HTERT RPE-1 (cell line): ENCODE results near the gene STX16.
"Not testable (repeated sequence)": the region's sequence is repeated elsewhere in the genome, so short reads cannot be mapped to it uniquely, and the experiment has no call there.

ENCODE experiments used
- in situ Hi-C: fragments of 300-500 bp; cut with MboI; formaldehyde crosslinking; loops from 4 replicates; pipeline ENCODE4 v1.14.3; 2020; ENCODE audit warnings: low sequenced_read_pairs

Gene STX16

GRCh38 chr20:58635279-58635665, 15.8 kb upstream of the STX16 start:
- in situ Hi-C loops: no loop called here

DNA sequence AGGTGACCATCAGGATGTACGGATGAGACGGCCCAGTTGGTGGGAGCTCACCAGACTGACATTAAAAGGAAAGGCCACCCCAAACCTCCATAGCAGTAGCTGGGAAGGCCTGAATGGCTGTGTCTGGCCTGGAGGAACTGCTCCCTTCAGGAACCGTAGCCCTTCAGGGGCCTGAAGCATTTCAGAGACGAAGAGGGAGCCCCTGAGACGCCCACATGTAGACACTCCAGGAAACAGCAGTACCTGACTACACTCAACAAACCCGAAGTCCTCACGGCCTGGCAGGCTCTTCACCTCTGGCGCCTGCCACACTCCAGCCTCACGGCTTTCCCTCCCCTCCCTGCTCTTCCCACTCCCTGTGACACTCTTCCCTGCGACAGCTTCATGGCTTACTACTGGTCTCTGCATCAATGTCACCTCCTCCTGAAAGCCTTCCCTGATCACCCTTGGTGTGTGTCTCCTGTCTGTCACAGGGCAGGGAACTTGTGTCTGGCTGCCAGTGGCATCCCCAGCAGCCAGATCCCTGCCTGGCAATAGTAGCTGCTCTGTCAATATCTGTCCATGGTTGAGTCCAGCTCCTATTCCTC, 14.6 kb upstream of the STX16 start:
- in situ Hi-C loops: no loop called here

- in situ Hi-C loops: no loop called here
These were observed 14.1 kb upstream of the STX16 start for GRCh38 chr20:58636983-58637421.

DNA sequence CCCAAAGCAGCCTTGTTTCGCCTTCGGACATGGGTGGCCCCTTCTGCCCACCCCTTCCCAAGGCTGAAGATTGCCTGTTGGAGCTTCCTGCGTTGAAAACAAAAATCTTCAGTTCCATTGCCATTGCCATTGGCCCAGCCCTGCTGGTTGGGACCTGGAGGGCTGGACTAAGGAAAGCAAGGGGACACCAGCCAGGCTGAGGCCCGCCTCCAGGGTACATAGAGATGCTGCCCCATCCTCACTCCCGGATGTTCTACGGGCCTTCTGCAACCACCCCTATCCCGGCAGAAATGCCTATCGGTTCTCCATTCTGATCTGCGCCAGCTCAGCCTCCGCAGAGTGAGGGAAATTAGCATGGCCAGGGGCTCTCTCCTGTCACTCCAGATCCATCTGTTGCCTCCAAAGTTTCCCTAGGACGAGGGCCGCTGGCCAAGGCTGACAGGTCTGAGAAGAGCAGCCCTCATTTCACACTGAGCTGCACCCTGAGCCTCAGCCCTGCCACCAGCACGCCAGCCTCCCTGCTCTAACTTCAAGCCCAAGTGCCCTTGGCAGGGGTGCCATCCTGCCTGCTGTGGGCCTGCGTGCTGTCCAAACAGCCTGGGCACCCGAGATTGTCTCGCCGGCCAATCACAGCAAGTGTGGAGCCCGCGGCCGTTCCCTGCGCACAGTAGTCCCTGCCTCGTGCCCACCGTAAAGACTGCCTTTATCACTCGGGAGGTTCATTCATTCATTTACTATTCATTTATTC, 13.4 kb upstream of the STX16 start:
- in situ Hi-C loops: no loop called here

DNA sequence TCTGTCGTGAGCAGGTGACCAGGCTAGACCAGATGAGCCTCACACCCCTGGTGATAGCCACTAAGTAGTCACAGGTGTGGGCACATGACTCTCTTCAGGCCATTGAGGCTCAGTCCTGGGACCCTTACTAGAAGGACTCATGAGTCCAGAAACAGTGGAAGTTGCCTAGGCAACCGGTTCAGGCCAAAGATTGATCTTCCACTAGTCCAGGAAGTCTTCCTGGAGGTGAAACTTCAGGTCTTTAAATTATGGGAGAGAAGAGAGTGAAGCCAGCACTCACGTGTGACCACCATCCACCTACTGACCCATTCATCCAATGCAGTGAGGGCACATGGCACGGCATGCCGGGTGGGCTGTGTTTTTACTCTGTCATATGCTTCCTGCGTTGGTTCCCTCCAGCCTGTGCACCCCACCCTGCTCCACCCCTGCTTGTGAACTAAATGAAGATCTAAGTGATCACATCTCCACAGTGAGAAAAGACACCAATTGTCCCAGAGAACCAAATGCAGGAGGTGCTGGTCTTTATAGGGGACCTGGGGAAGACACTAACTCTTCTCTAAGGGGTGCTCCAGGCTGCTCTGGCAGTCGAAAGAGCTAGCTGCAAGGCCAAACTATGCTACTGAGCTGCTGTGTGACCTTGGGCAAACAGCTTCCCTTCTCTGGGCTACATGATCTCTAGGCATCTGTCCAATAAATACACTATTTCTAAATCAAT, 12.5 kb upstream of the STX16 start:
- in situ Hi-C loops: no loop called here

- in situ Hi-C loops: no loop called here
These were observed 11.6 kb upstream of the STX16 start for GRCh38 chr20:58639182-58640146.

GRCh38 chr20:58640446-58640845, 10.6 kb upstream of the STX16 start:
- in situ Hi-C loops: no loop called here

DNA sequence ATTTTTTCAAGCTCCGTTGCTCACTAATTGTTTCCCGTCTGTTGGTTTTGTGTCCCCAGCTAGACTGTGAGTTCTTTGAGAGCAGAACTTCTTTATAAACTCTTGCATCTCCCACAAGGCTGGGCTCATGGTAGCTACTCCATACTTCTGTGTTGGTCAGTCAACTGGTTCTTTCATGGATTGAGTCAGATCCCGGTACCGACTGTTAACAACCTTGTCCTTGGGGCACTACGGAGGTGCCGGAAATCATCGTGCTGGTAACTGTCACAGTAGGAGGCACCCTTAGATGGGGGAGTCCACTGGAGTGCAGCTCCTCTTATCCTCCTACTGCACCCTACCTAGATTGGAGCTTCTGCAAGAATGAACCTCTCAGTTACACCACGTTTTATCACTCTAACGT, 8.6 kb upstream of the STX16 start:
- in situ Hi-C loops: no loop called here

- in situ Hi-C loops: not testable (repeated sequence)
These were observed 8.2 kb upstream of the STX16 start for GRCh38 chr20:58642896-58643295.

DNA sequence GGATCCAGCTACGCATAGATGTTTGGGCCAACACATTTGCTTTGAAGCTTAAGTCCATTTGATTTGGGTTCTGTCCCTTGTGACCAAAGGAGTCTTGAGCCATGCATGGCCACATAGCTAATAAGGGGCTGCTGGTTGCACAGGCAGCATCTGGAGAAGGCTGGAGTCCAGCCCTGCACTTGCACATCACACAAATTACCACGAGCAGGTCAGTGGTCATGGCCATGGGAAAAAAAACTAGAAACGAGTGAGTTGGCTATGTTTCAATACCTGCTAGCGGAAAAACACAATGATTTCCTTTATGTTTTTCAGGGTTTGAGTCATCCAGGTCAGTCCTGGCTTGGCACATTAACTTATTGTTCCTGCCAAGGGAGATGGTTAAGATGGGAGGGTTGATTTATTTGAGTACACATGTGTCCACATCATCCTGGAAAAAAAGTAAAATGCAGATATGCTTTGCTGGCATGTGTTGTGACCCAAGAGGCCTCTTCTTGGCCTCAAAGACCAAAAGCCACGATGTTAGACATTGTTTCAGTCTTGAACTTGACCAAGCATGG, 5.6 kb upstream of the STX16 start:
- in situ Hi-C loops: no loop called here

GRCh38 chr20:58646257-58646656, 4.8 kb upstream of the STX16 start:
- in situ Hi-C loops: no loop called here

GRCh38 chr20:58646703-58647102, 4.4 kb upstream of the STX16 start:
- in situ Hi-C loops: no loop called here

DNA sequence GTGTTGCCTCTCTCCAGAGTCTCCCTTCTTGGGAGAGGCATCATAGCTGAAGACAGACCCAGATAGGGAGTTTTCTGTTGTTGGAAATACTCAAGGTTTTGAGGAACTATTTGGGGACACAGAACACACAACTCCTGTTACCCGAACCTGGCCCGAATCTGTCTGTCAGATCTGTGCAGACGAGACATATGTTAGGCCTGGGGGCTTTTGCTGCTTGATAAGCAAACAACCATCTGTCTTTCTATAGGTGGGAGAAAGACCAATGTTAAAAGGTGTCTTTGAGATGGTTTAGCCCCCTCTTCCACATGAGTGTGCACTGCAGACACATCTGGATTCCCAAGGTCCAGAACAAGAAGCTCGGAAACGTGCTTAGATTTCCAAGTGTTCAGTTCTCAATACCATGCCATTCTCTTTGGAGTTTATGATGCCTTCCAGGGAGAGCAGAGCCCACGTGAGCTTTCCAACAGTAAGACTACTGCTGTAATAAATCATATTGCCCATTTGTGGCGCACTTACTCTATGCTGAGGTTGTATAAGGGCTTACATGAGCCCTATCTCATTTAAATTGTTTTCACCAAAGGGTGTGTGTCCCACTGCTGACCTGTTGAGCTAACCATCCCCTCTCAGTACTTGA, 3.8 kb upstream of the STX16 start:
- in situ Hi-C loops: no loop called here

GRCh38 chr20:58647796-58648501, 3.1 kb upstream of the STX16 start:
- in situ Hi-C loops: no loop called here

- in situ Hi-C loops: not testable (repeated sequence)
These were observed 2.6 kb upstream of the STX16 start for GRCh38 chr20:58648502-58648825.

DNA sequence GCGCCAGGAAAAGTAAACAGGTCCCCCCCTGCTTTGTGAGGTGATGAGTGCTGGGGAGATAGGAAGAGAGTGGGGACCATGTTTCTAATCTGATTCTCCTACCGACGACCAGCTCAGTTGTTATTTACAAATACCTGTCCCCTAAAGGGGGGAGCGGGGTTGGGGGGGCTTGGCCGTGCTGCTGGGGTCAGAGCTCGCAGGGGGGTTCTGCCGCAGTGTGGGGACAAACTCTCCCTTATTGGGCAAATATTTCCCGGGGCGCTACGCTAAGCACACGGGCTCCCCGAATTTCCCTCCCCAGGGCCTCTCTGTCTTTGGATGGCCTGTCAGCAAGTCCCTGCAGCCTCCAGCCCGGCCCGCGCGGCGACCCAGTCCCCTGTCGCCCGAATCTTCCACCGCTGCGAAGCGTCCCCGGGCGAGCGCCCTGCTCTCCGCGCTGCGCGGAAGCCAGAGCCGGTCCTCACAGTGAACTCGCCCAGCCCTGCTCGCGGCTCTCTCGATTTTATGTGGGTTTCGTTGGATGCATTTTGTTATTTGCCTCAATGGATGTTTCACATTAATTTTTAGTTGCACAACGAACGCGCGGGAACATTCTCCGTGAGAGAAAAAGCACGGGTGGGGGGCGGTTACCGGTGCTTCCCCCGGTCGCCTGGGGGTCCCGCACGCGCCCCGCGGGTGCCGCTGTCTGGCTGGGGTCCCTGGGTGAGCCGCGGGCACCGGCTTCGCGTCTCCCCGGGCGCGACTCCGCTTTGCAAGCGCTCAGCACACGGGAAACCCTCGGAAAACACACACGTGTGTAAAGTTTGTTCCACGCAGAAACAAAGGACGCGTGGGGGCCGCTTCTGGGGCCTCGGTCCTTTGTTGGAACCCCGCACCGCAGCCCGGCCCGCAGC, 1.5 kb upstream of the STX16 start:
- in situ Hi-C loops: no loop called here

GRCh38 chr20:58650181-58650775, 805 bp upstream of the STX16 start:
- in situ Hi-C loops: no loop called here

- in situ Hi-C loops: no loop called here
These were observed 469 bp downstream of the STX16 start for GRCh38 chr20:58651559-58651945.
